ENCODE measurements around the gene KIAA1958.

Gene KIAA1958

DNA sequence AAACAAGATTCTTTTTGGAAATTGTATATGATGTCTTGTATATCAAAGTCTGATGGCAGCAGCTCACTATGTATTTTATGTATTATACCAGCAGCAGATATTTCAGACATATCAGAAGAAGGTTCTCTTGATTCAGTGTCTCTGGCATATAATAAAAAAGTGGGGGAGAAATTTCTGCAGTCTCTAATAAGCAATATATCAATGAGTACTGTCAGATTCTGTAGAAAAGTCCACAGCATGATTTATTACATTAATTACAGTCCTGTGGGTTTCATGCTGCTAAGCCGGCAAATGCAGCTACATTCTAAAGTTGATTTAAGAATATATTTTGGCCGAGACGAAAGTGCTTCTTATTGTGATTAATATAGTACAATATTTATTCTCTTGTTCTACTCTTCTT is 113.1 kb downstream of the KIAA1958 start:
- H3K9me3 ChIP-seq (ENCODE audit: insufficient read depth, low read depth, low read length) = no peaks in the 10 kb centered on the region
- no peaks in the 10 kb centered on the region for H3K9me2 ChIP-seq (replicated peaks; ENCODE audit: low read depth, low read length)
- no peaks in the 10 kb centered on the region for H3K4me1 ChIP-seq (ENCODE audit: insufficient read depth, low read length, poor library complexity, severe bottlenecking)
- peaks cover 14% of the 10 kb centered on the region; the same call in 1 of the 2 replicates for H3K79me2 ChIP-seq (ENCODE audit: insufficient read depth, low read length)
- no peaks in the 10 kb centered on the region for H3F3A ChIP-seq (ENCODE audit: low read depth)
- no peak overlapping the region for H3K9ac ChIP-seq (ENCODE audit: low read depth, low read length, poor library complexity, severe bottlenecking)
- no peak overlapping the region for H2AFZ ChIP-seq (ENCODE audit: low read length)
- H3K27me3 ChIP-seq (ENCODE audit: insufficient read depth, low read length, poor library complexity, severe bottlenecking) = no peaks in the 10 kb centered on the region
- no peak overlapping the region for H3K4me3 ChIP-seq (ENCODE audit: low read length, poor library complexity, severe bottlenecking)
- no peak overlapping the region for H3K4me2 ChIP-seq (ENCODE audit: low read depth, low read length, poor library complexity, severe bottlenecking)
- TF ChIP-seq, protein P1, sequence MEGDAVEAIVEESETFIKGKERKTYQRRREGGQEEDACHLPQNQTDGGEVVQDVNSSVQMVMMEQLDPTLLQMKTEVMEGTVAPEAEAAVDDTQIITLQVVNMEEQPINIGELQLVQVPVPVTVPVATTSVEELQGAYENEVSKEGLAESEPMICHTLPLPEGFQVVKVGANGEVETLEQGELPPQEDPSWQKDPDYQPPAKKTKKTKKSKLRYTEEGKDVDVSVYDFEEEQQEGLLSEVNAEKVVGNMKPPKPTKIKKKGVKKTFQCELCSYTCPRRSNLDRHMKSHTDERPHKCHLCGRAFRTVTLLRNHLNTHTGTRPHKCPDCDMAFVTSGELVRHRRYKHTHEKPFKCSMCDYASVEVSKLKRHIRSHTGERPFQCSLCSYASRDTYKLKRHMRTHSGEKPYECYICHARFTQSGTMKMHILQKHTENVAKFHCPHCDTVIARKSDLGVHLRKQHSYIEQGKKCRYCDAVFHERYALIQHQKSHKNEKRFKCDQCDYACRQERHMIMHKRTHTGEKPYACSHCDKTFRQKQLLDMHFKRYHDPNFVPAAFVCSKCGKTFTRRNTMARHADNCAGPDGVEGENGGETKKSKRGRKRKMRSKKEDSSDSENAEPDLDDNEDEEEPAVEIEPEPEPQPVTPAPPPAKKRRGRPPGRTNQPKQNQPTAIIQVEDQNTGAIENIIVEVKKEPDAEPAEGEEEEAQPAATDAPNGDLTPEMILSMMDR (conservative IDR thresholded peaks at IDR 0.05; ENCODE audit: low read length) = no peak
- no peak for TF ChIP-seq EZH2phosphoT487 (IDR thresholded peaks at IDR 0.05; ENCODE audit: borderline replicate concordance)
- no peaks in the 10 kb centered on the region for H4K20me1 ChIP-seq (ENCODE audit: insufficient read depth, low read length, poor library complexity, severe bottlenecking)
- H3K36me3 ChIP-seq (ENCODE audit: insufficient read depth, low read length) = no peaks in the 10 kb centered on the region

DNA sequence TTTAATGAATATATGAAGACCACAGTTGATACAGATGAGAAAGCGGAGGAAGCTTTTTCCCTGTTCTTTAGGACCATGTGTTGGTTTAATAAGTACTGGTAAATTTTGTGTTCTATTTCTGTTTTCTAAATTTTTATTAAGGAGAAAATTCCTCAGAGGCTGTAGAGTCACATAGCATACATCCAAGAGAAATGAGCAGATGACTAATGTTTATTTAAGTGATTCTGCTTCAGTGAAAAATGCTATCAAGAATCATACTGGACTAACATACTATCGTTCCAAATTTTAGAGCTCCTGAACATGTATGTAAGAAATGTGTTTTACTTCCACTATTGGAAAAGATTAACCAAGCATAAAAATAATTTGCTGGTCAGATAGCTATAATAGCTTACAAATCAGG is 115.0 kb downstream of the KIAA1958 start:
- no peaks in the 10 kb centered on the region for H3K9me3 ChIP-seq (ENCODE audit: insufficient read depth, low read depth, low read length)
- no peaks in the 10 kb centered on the region for H4K20me1 ChIP-seq (ENCODE audit: insufficient read depth, low read length, poor library complexity, severe bottlenecking)
- no peaks in the 10 kb centered on the region for H3K36me3 ChIP-seq (ENCODE audit: insufficient read depth, low read length)
- no peaks in the 10 kb centered on the region for H3K4me1 ChIP-seq (ENCODE audit: insufficient read depth, low read length, poor library complexity, severe bottlenecking)
- TF ChIP-seq, protein P1 (conservative IDR thresholded peaks at IDR 0.05; ENCODE audit: low read length) = no peak
- TF ChIP-seq EZH2phosphoT487 (IDR thresholded peaks at IDR 0.05; ENCODE audit: borderline replicate concordance) = no peak
- H3K4me2 ChIP-seq (ENCODE audit: low read depth, low read length, poor library complexity, severe bottlenecking) = no peak overlapping the region
- H3F3A ChIP-seq (ENCODE audit: low read depth) = no peaks in the 10 kb centered on the region
- no peaks in the 10 kb centered on the region for H3K9me2 ChIP-seq (replicated peaks; ENCODE audit: low read depth, low read length)
- no peaks in the 10 kb centered on the region for H3K27me3 ChIP-seq (ENCODE audit: insufficient read depth, low read length, poor library complexity, severe bottlenecking)
- H3K4me3 ChIP-seq (ENCODE audit: low read length, poor library complexity, severe bottlenecking) = no peak overlapping the region
- no peak overlapping the region for H2AFZ ChIP-seq (ENCODE audit: low read length)
- peaks cover 12% of the 10 kb centered on the region; the same call in 1 of the 2 replicates for H3K79me2 ChIP-seq (ENCODE audit: insufficient read depth, low read length)
- H3K9ac ChIP-seq (ENCODE audit: low read depth, low read length, poor library complexity, severe bottlenecking) = no peak overlapping the region

GRCh38 chr9:112604790-112605189 is 118.2 kb downstream of the KIAA1958 start:
- no peaks in the 10 kb centered on the region for H4K20me1 ChIP-seq (ENCODE audit: insufficient read depth, low read length, poor library complexity, severe bottlenecking)
- H3F3A ChIP-seq (ENCODE audit: low read depth) = no peaks in the 10 kb centered on the region
- H3K36me3 ChIP-seq (ENCODE audit: insufficient read depth, low read length) = no peaks in the 10 kb centered on the region
- no peak overlapping the region for H2AFZ ChIP-seq (ENCODE audit: low read length)
- no peak overlapping the region for H3K4me3 ChIP-seq (ENCODE audit: low read length, poor library complexity, severe bottlenecking)
- no peak overlapping the region for H3K4me2 ChIP-seq (ENCODE audit: low read depth, low read length, poor library complexity, severe bottlenecking)
- H3K9me2 ChIP-seq (replicated peaks; ENCODE audit: low read depth, low read length) = no peaks in the 10 kb centered on the region
- H3K9me3 ChIP-seq (ENCODE audit: insufficient read depth, low read depth, low read length) = no peaks in the 10 kb centered on the region
- 0 out of 2 replicates have a peak, but pooled peaks cover 3% of the 10 kb centered on the region for H3K79me2 ChIP-seq (ENCODE audit: insufficient read depth, low read length)
- H3K27me3 ChIP-seq (ENCODE audit: insufficient read depth, low read length, poor library complexity, severe bottlenecking) = no peaks in the 10 kb centered on the region
- H3K4me1 ChIP-seq (ENCODE audit: insufficient read depth, low read length, poor library complexity, severe bottlenecking) = no peaks in the 10 kb centered on the region
- no peak overlapping the region for H3K9ac ChIP-seq (ENCODE audit: low read depth, low read length, poor library complexity, severe bottlenecking)
- TF ChIP-seq EZH2phosphoT487 (IDR thresholded peaks at IDR 0.05; ENCODE audit: borderline replicate concordance) = no peak
- TF ChIP-seq, protein P1 (conservative IDR thresholded peaks at IDR 0.05; ENCODE audit: low read length) = no peak
